Measurements from ENCODE around the gene ZNF385A. TPM values are rescaled to one million over a fixed set of nuclear protein-coding genes. Genes with fewer than 3 reads are reported as not detected.

The ZNF385A gene
- total RNA-seq, 2 experiments from 2014 or later = 3.8 to 4.7 TPM

DNA sequence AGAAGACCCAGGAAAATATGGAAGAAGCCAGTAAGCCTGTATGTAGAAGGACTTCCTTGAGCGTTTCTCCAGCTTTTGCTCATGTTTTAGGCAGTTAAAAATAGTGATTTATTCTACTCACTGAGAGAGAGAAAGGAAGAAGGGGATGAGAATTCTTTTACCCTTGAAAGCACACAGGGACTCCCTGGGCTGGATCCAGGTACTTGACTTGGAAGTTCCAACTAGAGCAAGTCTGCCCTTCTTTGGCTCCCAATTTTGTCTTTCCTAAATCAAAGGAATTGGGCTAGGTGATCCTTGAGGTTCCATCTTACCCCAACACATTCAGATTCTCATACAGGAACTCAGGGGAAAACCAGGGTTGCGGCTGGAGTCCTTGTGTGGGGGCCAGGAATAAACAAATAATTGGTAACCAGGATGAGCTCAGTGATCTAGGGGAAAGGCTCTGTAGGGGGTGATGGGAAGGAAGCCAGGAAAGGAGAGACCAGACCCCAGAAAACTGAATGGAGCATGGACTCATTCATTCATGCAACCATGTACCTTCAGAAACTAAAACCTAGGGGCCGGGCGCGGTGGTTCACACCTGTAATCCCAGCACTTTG is 46.0 kb upstream of the ZNF385A start:
- Histone ChIP-seq H3K9me3 (ENCODE audit: control insufficient read depth in 1 of 2, insufficient read depth in 1 of 2, low read length in 2 of 2) (no peaks in the 10 kb centered on the region), H3K27ac (ENCODE audit: low read depth in 1 of 2, low read length in 2 of 2) (no peak overlapping the region), H3K4me1 (ENCODE audit: insufficient read depth, low read length) (peaks cover 37% of the 10 kb centered on the region), H3K27me3 (ENCODE audit: control insufficient read depth in 1 of 2, insufficient read depth in 2 of 2, low read length in 2 of 2) (no peaks in the 10 kb centered on the region), H3K36me3 (ENCODE audit: insufficient read depth, low read length) (no peaks in the 10 kb centered on the region), H3K4me3 (ENCODE audit: low read length) (no peak overlapping the region)
- ChIA-PET POLR2A (interaction anchor here (1.1 kb wide), 1 partner anchor 20 kb away, joined by 5 read pairs; no protein-coding TSS in a partner anchor), CTCF (interaction anchor here (4.3 kb wide), 1 partner anchor 31 kb away, joined by 21 read pairs; no protein-coding TSS in a partner anchor)
- Mint-ChIP-seq H3K4me1 (ENCODE audit: low read depth) (peaks cover 47% of the 10 kb centered on the region), H3K4me3 (no peak overlapping the region), H3K9me3 (no peaks in the 10 kb centered on the region), H3K36me3 (ENCODE audit: low read depth) (no peaks in the 10 kb centered on the region), H3K27ac (no peak overlapping the region), H3K27me3 (no peaks in the 10 kb centered on the region)
- TF ChIP-seq, protein P1, sequence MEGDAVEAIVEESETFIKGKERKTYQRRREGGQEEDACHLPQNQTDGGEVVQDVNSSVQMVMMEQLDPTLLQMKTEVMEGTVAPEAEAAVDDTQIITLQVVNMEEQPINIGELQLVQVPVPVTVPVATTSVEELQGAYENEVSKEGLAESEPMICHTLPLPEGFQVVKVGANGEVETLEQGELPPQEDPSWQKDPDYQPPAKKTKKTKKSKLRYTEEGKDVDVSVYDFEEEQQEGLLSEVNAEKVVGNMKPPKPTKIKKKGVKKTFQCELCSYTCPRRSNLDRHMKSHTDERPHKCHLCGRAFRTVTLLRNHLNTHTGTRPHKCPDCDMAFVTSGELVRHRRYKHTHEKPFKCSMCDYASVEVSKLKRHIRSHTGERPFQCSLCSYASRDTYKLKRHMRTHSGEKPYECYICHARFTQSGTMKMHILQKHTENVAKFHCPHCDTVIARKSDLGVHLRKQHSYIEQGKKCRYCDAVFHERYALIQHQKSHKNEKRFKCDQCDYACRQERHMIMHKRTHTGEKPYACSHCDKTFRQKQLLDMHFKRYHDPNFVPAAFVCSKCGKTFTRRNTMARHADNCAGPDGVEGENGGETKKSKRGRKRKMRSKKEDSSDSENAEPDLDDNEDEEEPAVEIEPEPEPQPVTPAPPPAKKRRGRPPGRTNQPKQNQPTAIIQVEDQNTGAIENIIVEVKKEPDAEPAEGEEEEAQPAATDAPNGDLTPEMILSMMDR (IDR thresholded peaks at IDR 0.05) = no peak
- DNase-seq (no peak), ATAC-seq (ENCODE audit: poor library complexity) (no peak)
- intact Hi-C loops (cut with DNase I, micrococcal nuclease) = no loop called here

DNA sequence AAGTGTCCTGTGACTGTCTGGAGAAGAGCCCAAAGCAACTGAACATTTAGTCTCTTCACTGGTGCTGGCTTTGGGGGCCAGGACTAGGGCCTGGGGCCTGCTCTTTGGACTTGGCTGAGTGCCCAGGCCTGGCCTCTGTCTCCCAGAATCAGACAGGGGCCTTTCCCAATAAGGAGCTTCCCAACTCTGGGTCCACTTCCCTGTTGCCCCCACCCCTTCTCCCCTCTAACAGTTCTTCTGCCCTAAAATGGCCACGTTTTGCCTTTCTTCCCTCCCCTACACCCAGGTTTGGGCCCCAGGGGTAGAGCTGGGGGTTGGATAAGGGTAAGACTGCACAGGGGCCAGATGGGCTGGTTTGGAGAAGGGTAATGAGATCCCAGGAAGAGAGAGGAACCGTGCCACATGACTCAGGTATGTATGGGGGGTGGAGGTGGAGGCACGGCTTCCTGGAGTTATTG is 44.5 kb upstream of the ZNF385A start:
- Histone ChIP-seq H3K27ac (ENCODE audit: low read depth in 1 of 2, low read length in 2 of 2) (no peak overlapping the region), H3K4me1 (ENCODE audit: insufficient read depth, low read length) (peaks cover 37% of the 10 kb centered on the region), H3K9me3 (ENCODE audit: control insufficient read depth in 1 of 2, insufficient read depth in 1 of 2, low read length in 2 of 2) (no peaks in the 10 kb centered on the region), H3K36me3 (ENCODE audit: insufficient read depth, low read length) (no peaks in the 10 kb centered on the region), H3K27me3 (ENCODE audit: control insufficient read depth in 1 of 2, insufficient read depth in 2 of 2, low read length in 2 of 2) (no peaks in the 10 kb centered on the region), H3K4me3 (ENCODE audit: low read length) (no peak overlapping the region)
- Mint-ChIP-seq H3K9me3 (no peaks in the 10 kb centered on the region), H3K27me3 (no peaks in the 10 kb centered on the region), H3K4me3 (no peak overlapping the region), H3K27ac (no peak overlapping the region), H3K36me3 (ENCODE audit: low read depth) (no peaks in the 10 kb centered on the region), H3K4me1 (ENCODE audit: low read depth) (peaks cover 47% of the 10 kb centered on the region)
- POLR2A ChIA-PET = interaction anchor here (1.2 to 2.0 kb wide), 4 partner anchors 9 to 14 kb away, joined by 3 to 8 read pairs (median 4); no protein-coding TSS in a partner anchor
- CTCF ChIA-PET = interaction anchor here (0.7 to 2.5 kb wide), 2 partner anchors 11 to 30 kb away, joined by 3 to 11 read pairs; no protein-coding TSS in a partner anchor
- DNase-seq = no peak
- TF ChIP-seq, protein P1 (IDR thresholded peaks at IDR 0.05) = no peak
- no peak for ATAC-seq (ENCODE audit: poor library complexity)
- intact Hi-C loops (cut with DNase I, micrococcal nuclease) = no loop called here

DNA sequence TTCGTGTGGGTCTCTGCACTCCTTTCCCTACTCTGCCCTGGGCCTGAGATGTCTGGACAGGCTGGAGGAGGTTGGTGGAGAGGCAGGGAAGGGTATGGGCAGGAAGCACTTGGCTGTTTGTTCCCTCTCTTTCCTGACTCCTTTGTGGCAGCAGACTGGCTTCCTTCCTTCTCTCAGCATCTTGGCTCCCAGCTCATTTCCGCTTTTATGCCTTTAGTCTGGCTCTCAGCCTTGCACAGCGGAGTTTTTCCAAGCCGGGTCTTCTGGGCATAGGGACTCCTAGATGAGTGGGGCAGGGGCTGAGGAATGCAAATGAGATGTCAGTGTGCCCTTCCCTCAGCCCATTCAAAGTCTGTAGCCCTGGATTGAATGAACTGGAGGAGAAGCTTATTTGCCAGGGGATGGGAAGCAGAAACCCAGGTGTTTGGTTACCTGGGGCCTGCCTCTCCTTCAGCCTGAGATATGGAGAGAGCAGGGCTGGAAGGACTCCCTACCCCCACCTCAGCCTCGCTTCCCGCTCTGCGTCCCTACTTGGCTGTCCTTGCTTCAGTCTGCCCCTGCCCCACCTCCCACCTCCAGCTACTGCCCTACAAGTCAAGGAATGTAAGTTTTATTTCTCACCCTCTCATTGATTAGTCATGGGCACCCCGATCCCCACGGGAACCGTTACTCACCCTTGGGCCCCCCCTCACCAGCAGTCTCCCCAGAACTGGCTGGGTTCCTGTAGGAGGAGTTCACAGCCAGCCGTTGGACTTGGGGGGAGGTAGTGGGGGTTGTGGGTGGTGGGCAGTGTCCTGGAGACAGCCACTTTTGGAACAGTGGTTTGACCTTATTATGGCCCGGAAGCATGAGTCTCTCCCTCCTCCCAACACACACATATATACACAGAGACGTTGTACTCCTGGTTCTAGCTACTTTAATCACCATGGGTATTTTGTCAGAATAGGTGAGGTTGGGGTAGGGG is 43.8 kb upstream of the ZNF385A start:
- Histone ChIP-seq H3K36me3 (ENCODE audit: insufficient read depth, low read length) (no peaks in the 10 kb centered on the region), H3K4me1 (ENCODE audit: insufficient read depth, low read length) (peaks cover 37% of the 10 kb centered on the region), H3K4me3 (ENCODE audit: low read length) (no peak overlapping the region), H3K27me3 (ENCODE audit: control insufficient read depth in 1 of 2, insufficient read depth in 2 of 2, low read length in 2 of 2) (no peaks in the 10 kb centered on the region), H3K9me3 (ENCODE audit: control insufficient read depth in 1 of 2, insufficient read depth in 1 of 2, low read length in 2 of 2) (no peaks in the 10 kb centered on the region), H3K27ac (ENCODE audit: low read depth in 1 of 2, low read length in 2 of 2) (no peak overlapping the region)
- Mint-ChIP-seq H3K36me3 (ENCODE audit: low read depth) (no peaks in the 10 kb centered on the region), H3K27me3 (no peaks in the 10 kb centered on the region), H3K27ac (no peak overlapping the region), H3K9me3 (no peaks in the 10 kb centered on the region), H3K4me1 (ENCODE audit: low read depth) (peaks cover 46% of the 10 kb centered on the region), H3K4me3 (no peak overlapping the region)
- CTCF ChIA-PET = interaction anchor here (0.6 to 2.5 kb wide), 2 partner anchors 29 to 131 kb away, joined by 3 to 11 read pairs; no protein-coding TSS in a partner anchor
- DNase-seq = peak in 3 of 14 experiments; percentile 40 to 64 (median 45)
- intact Hi-C loops (cut with DNase I, micrococcal nuclease) = no loop called here
- TF ChIP-seq, protein P1 (IDR thresholded peaks at IDR 0.05) = no peak
- ATAC-seq (ENCODE audit: poor library complexity) = peak; percentile 49
- POLR2A ChIA-PET = interaction anchor here (0.9 to 2.0 kb wide), 5 partner anchors 8 to 148 kb away, joined by 3 to 8 read pairs (median 4); partner anchors contain the start of genes CBX5 and HNRNPA1

All from CD4-positive, alpha-beta T cell (primary cell).